Measurements from ENCODE around the gene DOCK7.
"Not testable (repeated sequence)": the region's sequence is repeated elsewhere in the genome, so short reads cannot be mapped to it uniquely, and the experiment has no call there.

Gene DOCK7

GRCh38 chr1:62612770-62613169 is 75.4 kb downstream of the DOCK7 start:
- no peak for DNase-seq (ENCODE audit: low read depth)

DNA sequence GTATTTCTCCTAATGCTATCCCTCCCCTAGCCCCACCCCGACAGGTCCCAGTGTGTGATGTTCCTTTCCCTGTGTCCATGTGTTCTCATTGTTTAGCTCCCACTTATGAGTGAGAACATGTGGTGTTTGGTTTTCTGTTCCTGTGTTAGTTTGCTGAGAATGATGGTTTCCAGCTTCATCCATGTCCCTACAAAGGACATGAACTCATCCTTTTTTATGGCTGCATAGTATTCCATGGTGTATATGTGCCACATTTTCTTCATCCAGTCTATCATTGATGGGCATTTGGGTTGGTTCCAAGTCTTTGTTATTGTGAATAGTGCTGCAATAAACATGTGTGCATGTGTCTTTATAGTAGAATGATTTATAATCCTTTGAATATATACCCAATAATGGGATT is 77.6 kb downstream of the DOCK7 start:
- not testable (repeated sequence) for DNase-seq (ENCODE audit: low read depth)

- DNase-seq (ENCODE audit: low read depth), result no peak
Observed at GRCh38 chr1:62608905-62609304, 79.3 kb downstream of the DOCK7 start.

GRCh38 chr1:62601457-62601856 is 86.7 kb downstream of the DOCK7 start:
- DNase-seq (ENCODE audit: low read depth), result no peak

DNA sequence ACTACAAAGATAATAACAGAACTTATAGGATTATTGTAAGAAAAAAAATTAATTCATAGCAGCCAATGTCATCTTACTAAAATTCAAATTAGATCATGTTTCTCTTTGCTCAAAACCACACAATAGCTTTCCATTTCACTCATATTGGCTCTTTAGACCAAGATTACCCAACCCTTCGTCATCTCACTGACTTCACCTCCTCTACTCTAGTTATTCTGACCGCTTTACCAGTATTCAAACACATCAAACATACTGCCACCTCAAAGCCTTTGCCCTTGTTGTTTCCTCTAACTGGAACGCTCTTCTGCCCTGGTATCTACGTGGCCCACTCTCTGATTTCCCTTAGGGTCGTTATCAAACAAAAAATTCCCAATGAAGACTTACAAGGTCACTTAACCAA is 89.1 kb downstream of the DOCK7 start:
- DNase-seq (ENCODE audit: low read depth), result no peak

GRCh38 chr1:62597281-62597680 is 90.9 kb downstream of the DOCK7 start, which contains the start of gene ANGPTL3:
TSS of gene ANGPTL3 (plus strand) at chr1:62597520. CDS start at chr1:62597567, 47 bp downstream.
- DNase-seq (ENCODE audit: low read depth), result no peak

DNA sequence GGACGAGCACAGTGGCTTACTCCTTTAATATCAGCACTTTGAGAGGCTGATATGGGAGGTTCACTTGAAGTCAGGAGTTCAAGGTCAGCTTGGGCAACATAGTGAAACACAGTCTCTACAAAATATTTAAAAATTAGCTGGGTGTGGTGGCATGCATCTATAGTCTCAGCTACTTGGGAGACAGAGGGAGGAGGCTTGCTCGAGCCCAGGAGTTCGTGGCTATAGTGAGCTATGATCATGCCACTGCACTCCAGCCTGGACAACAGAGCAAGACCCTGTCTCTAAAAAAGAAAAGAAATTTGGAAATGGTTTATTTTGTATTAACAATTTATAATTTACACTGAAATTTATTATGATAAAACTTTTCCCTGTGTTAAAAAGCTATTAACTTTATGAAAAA is 92.5 kb downstream of the DOCK7 start:
- no peak for DNase-seq (ENCODE audit: low read depth)

DNA sequence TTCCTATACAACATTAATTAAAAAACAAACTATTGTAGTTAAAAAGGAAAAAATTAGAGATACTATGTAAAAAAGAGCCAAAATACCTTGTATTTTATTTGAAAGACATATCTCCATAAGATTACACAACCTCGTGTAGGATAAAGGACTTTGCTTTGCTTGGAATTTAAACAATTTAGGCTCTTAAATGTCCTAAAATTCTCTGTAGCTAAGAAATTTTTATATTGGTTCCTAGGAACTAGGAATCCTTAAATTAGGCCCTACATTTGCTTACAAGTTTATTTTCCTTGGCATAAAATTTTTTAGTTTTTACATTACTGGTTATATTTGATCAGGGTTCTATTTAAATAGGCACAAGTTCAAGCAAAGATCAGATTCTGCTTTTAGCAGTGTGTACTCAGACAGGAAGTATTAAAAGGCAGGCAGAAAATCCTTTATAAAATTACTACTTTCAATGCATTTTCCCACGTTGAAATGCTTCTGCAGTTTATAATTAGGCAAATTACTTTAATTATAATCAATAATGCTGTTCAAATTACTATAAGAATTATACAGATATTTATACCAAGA is 94.3 kb downstream of the DOCK7 start:
- DNase-seq (ENCODE audit: low read depth), result no peak

DNA sequence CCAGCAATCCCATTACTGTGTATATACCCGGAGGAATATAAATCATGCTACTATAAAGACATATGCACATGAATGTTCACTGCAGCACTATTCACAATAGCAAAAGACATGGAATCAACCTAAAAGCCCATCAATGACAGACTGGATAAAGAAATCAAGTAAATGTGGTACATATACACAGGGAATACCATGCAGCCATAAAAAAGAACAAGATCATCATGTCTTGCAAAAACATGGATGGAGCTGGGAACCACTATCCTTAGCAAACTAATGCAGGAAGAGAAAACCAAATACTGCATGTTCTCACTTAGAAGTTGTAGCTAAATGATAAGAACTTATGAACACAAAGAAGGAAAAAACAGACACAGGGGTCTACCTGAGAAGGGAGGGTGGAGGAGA is 97.2 kb downstream of the DOCK7 start:
- DNase-seq (ENCODE audit: low read depth), result no peak

DNA sequence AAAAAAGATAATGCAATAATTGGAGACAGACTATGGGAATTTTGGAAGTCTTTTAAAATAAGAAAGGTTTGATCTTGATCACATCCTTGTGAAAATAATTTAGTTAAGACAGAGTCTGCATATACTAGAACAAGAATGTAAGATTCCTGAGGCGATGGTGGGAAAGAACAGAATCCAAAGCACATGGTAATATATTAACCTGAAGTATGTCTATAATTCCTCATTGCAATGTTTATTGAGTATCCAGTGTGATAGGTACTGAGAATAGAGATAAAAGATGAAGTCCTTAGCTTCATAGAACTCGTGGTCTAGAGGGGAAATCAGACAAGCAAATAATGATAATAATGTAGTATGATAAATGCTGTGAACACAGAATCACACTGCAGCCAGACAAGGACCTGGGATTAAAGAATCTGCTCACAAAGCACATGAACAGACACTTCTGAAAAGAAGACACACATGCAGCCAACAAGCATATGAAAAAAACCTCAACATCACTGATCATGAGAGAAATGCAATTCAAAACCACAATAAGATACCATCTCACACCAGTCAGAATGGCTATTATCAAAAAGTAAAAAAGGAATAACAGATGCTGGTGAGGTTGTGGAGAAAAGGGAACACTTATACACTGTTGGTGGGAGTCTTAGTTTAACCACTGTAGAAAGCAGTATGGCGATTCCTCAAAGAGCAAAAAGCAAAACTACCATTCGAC is 97.8 kb downstream of the DOCK7 start:
- DNase-seq (ENCODE audit: low read depth), result no peak

DNA sequence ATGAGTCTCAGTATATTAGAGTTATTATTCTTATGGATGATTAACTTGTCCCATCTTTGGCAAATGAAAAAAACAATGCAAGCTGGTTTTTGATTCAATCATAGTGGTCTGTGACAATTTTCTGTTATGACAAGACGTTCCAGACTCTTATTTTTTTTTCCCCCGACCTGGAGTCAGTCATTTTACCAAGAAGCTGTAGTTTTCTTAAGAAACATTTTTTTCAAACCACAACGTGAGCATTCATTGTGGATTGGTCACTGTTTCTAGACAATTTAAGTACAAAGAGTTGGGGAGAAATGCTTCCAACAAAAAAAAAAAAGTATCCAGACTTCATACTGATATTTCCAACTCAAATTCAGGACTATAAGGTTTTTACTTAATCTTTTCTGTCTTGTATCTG is 98.9 kb downstream of the DOCK7 start:
- no peak for DNase-seq (ENCODE audit: low read depth)

GRCh38 chr1:62588000-62588399 is 100.2 kb downstream of the DOCK7 start:
- DNase-seq (ENCODE audit: low read depth), result no peak

DNA sequence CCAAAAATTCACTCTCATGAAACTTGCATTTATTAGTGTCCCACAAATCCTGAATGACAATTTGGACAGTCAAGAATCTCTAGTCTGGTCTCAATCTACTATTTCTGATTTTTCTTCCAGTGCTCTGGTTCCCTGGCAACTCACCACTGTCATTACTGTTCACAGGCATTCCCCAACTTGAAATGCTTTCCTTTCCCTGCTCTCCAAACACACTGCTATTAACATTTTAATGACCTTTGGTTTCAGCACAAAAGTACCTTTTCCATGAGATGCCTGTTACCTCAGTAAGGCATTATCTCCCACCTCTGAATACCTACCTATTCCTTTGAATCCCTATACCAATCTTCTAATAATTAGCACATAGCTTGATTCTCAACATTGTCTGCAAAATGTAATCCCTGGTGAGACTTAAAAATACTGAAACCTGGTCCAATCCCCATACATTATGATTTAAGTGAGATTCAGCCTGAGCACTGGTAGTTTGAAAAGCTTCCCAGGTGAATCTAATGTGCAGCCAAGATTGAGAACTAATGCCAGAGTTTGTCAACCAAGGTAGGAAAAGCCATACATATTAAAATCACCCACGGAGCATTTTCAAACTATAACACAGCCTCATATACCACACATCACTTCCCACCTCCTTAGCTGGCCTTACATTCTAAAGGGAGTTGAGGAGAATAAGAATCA is 102.6 kb downstream of the DOCK7 start:
- DNase-seq (ENCODE audit: low read depth), result no peak

GRCh38 chr1:62573675-62574074 is 114.5 kb downstream of the DOCK7 start:
- DNase-seq (ENCODE audit: low read depth), result no peak

DNA sequence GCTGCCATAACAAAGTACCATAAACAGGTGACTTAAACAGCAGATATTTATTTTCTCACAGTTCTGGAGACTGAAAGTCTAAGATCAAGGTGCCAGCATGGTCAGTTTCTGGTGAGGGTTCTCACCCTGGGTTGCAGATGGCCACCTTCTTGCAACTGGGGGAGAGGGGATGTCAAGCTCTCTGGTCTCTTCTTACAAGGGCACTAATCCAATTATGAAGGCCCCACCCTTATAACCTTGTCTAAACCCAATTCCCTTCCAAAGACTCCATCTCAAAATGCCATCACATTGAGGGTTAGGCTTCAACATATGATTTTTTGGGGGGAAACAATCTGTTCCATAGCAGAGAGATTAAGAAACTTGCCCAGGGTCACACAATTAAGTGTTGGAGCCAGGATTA is 115.7 kb downstream of the DOCK7 start:
- no peak for DNase-seq (ENCODE audit: low read depth)

- DNase-seq (ENCODE audit: low read depth), result not testable (repeated sequence)
Observed at GRCh38 chr1:62571517-62571916, 116.7 kb downstream of the DOCK7 start.

- DNase-seq (ENCODE audit: low read depth), result not testable (repeated sequence)
Observed at GRCh38 chr1:62567926-62568325, 120.3 kb downstream of the DOCK7 start.

- not testable (repeated sequence) for DNase-seq (ENCODE audit: low read depth)
Observed at GRCh38 chr1:62567182-62567581, 121.0 kb downstream of the DOCK7 start.

DNA sequence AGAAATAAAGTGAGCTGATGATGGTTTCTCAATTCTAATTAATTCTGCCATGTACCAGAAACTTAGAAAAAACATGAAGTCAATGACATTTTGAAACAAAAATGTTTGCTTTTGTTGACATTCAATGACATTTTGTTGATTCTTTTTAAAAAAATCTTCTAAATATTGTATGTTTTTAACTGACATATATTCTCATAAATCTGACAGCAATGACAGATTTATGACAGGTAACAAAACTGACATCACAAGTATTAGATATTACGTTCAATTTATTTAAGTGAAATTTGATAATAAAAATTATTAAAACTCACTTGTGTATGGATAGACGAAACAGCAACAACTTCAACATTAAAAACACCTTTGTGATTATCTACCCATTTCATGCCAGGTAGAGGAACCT is 126.9 kb downstream of the DOCK7 start:
- no peak for DNase-seq (ENCODE audit: low read depth)

GRCh38 chr1:62544570-62544969 is 143.6 kb downstream of the DOCK7 start:
- no peak for DNase-seq (ENCODE audit: low read depth)

GRCh38 chr1:62541048-62541447 is 147.1 kb downstream of the DOCK7 start:
- DNase-seq (ENCODE audit: low read depth), result no peak

DNA sequence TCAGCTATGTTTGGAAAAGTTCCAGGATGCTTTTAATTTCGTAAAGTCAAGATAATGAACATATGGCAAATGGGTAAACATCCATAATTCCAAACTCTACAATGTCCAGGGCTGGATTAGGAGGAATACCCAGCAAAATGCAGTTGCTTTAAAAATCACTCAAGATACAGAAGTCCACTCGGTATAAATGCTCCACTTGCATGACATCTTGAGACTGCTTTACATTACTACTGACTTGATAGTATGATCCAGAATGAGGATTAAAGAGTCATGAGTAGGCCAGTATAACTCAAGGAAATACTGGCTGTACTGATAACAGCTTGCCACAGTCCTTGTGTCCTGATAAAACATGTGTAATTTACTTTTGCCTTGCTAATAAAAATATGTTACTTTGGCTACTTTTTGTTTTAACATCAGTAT is 149.1 kb downstream of the DOCK7 start:
- DNase-seq (ENCODE audit: low read depth), result no peak

GRCh38 chr1:62536865-62537264 is 151.3 kb downstream of the DOCK7 start:
- DNase-seq (ENCODE audit: low read depth), result no peak

Data from CMK (cell line).